Esophagus squamous epithelium (tissue), 5 donors: ENCODE measurements around the gene FRMPD4. TPM values are rescaled to one million over a fixed set of nuclear protein-coding genes. Genes with fewer than 3 reads are reported as not detected.
"Not testable (repeated sequence)": the region's sequence is repeated elsewhere in the genome, so short reads cannot be mapped to it uniquely, and the experiment has no call there.

ENCODE experiments used
- DNase-seq: peaks from one replicate; lab custom pipeline; 2025; lab: John Stamatoyannopoulos, UW
- H3K27ac ChIP-seq, 4 donors: fragments of 200-600 bp; sonication (generic); one replicate each; pipeline ENCODE4 v1.5.1; 2016 to 2019; ENCODE audit warnings: mild to moderate bottlenecking in 1 of 4
- H3K27me3 ChIP-seq, 4 donors: fragments of 200-600 bp; sonication (generic); 1 replicate in 3 of 4; 2 replicates in 1 of 4; pipeline versions ENCODE4 v1.5.1 to v1.6.0; 2017 to 2021; ENCODE audit warnings: antibody characterized with exemption in 1 of 4
- H3K36me3 ChIP-seq, 3 donors: fragments of 200-600 bp; sonication (generic); one replicate each; pipeline ENCODE4 v1.5.1; 2016 to 2019
- H3K4me1 ChIP-seq, 3 donors: fragments of 200-600 bp; sonication (generic); one replicate each; pipeline ENCODE4 v1.5.1; 2017 to 2019
- H3K4me3 ChIP-seq, 4 donors: fragments of 200-600 bp; sonication (generic); 1 replicate in 3 of 4; 2 replicates in 1 of 4; pipeline ENCODE4 v1.5.1; 2016 to 2019; ENCODE audit warnings: mild to moderate bottlenecking in 2 of 4, moderate library complexity in 1 of 4
- H3K9me3 ChIP-seq, 3 donors: fragments of 200-600 bp; sonication (generic); one replicate each; pipeline ENCODE4 v1.5.1; 2016 to 2019
- POLR2A ChIP-seq, 4 donors: fragments of 450-650 bp; IDR thresholded peaks; one replicate each; pipeline ENCODE4 v1.6.1; 2017; ENCODE audit warnings: antibody characterized with exemption in 4 of 4, mild to moderate bottlenecking in 4 of 4, moderate library complexity in 3 of 4
- WGBS, 2 donors: methylation state at CpG; one replicate each; pipeline ENCODE4 v1.1.5; 2018; 5-methylcytosine and 5-hydroxymethylcytosine counted together
- intact Hi-C: fragments of 100-400 bp; cut with DNase I; formaldehyde crosslinking; loops from one replicate; pipeline ENCODE4 v1.15.0; 2022
- total RNA-seq, 4 donors: library from RNA; depleted of rRNA; stranded (reverse); fragments of >200 nt; gene quantifications; one replicate each; pipeline ENCODE4 v1.1.0, GENCODE V29; 2016
- TF ChIP-seq, protein P1 (sequence below), 6 experiments: fragments of 450-650 bp in 4 of 6; fragments of 200-600 bp in 2 of 6; sonication (generic) in 2 of 6; IDR thresholded peaks; one replicate each; pipeline ENCODE4 v1.5.1; 2016 to 2019; ENCODE audit warnings: antibody characterized with exemption in 6 of 6, mild to moderate bottlenecking in 4 of 6, moderate library complexity in 4 of 6
- donor health status: DM: yes; HTN: yes; CAD: no.

FRMPD4 gene
- total RNA-seq, 4 donors from 2014 or later, result under 0.01 to 0.06 TPM; not detected in 2

DNA sequence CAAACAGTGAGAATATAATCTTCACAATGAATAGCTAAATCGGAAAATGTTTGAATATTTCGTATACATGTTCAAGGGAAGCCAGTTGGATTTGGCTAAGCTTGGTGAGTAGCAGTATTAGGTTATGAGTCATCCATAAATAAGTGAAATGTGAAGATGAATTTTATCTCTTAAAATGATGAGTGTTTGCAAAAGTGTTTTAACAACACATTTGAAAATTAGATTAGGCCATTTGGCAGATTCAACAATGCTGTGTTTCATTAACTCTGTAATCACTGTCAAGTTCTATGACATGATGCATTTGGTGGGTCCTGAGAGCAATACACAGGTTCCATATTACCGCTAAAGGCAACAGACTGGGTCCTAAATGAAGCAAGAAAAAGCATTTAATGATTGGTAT is 351.1 kb downstream of the FRMPD4 start:
- no peaks in the 10 kb centered on the region for H3K4me1 ChIP-seq
- no peak overlapping the region for H3K27ac ChIP-seq
- no peak overlapping the region for H3K4me3 ChIP-seq
- no peaks in the 10 kb centered on the region for H3K36me3 ChIP-seq
- DNase-seq, result no peak
- intact Hi-C loops, result no loop called here
- WGBS, 2 donors, result 79% methylated on average over 3 of the region's 3 CpGs
- TF ChIP-seq POLR2A (IDR thresholded peaks at IDR 0.05), result no peak
- TF ChIP-seq, protein P1, sequence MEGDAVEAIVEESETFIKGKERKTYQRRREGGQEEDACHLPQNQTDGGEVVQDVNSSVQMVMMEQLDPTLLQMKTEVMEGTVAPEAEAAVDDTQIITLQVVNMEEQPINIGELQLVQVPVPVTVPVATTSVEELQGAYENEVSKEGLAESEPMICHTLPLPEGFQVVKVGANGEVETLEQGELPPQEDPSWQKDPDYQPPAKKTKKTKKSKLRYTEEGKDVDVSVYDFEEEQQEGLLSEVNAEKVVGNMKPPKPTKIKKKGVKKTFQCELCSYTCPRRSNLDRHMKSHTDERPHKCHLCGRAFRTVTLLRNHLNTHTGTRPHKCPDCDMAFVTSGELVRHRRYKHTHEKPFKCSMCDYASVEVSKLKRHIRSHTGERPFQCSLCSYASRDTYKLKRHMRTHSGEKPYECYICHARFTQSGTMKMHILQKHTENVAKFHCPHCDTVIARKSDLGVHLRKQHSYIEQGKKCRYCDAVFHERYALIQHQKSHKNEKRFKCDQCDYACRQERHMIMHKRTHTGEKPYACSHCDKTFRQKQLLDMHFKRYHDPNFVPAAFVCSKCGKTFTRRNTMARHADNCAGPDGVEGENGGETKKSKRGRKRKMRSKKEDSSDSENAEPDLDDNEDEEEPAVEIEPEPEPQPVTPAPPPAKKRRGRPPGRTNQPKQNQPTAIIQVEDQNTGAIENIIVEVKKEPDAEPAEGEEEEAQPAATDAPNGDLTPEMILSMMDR (IDR thresholded peaks at IDR 0.05), result no peak
- H3K27me3 ChIP-seq, result no peaks in the 10 kb centered on the region
- no peaks in the 10 kb centered on the region for H3K9me3 ChIP-seq

DNA sequence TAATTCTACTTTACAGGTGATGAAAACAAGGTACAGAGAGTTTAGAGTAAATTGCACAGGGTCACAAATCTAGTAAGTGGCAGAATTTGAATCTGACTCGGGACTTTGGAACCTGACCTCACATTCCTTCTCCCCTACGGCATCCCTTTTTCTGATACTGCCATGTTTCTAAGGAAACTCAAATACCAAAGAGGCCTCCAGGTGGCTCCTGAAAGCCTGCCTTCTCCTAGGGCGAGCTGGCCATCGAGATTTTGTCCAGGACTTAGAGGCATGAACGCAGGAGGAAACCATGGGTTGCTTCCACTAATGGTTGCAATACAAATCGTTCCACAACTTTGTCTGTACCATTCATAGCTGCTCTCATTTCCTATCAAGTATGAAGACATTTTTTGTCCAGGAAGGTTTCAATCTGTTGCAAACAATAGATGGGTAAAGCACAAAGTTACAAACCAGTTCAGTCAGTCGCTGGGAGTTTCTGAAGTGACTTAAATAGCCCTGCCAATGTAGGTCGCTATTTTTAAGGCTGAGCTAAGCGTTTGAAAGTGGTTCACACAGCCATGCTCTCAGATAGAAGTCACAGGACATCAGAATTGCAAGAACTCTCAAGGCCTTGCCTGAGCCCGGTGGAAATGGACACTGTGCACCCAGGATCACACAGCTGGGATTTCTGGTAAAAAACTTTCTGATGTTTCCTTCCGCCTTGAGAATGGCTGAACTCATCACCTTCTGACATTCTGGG is 356.3 kb downstream of the FRMPD4 start:
- intact Hi-C loops, result no loop called here
- Histone ChIP-seq H3K27me3 (no peaks in the 10 kb centered on the region), H3K27ac (no peak overlapping the region), H3K4me3 (no peak overlapping the region), H3K9me3 (no peaks in the 10 kb centered on the region), H3K36me3 (no peaks in the 10 kb centered on the region), H3K4me1 (no peaks in the 10 kb centered on the region)
- 68 to 73% methylated on average over 7 to 10 of the region's 11 CpGs for WGBS, 2 donors
- DNase-seq, result no peak
- no peak for TF ChIP-seq POLR2A (IDR thresholded peaks at IDR 0.05)
- TF ChIP-seq, protein P1 (IDR thresholded peaks at IDR 0.05), result no peak

DNA sequence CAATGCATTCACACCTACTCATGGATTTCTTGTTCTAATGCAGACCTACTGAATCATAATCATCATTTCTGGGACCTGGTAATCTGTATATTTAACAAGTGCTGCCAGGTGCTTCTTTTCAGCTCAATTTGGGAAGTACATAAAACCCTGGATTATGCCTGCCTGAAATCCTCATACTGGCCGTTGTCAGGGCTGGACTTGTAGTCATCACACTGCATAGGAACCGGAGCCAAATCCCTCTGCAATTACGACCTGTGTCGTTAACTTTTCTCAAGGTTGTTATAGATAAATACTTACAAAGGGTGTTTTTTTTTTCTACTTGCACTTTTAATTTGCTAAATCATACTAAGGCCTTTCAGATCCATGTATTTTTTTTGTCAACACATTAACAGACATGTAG is 358.1 kb downstream of the FRMPD4 start:
- TF ChIP-seq, protein P1 (IDR thresholded peaks at IDR 0.05), result no peak
- TF ChIP-seq POLR2A (IDR thresholded peaks at IDR 0.05), result no peak
- H3K27ac ChIP-seq, result no peak overlapping the region
- WGBS, 2 donors, result 22 to 52% methylated on average over 3 to 4 of the region's 4 CpGs
- H3K4me1 ChIP-seq, result no peaks in the 10 kb centered on the region
- no peak for DNase-seq
- H3K4me3 ChIP-seq, result no peak overlapping the region
- intact Hi-C loops, result no loop called here
- H3K9me3 ChIP-seq, result no peaks in the 10 kb centered on the region
- H3K27me3 ChIP-seq, result no peaks in the 10 kb centered on the region
- H3K36me3 ChIP-seq, result no peaks in the 10 kb centered on the region

DNA sequence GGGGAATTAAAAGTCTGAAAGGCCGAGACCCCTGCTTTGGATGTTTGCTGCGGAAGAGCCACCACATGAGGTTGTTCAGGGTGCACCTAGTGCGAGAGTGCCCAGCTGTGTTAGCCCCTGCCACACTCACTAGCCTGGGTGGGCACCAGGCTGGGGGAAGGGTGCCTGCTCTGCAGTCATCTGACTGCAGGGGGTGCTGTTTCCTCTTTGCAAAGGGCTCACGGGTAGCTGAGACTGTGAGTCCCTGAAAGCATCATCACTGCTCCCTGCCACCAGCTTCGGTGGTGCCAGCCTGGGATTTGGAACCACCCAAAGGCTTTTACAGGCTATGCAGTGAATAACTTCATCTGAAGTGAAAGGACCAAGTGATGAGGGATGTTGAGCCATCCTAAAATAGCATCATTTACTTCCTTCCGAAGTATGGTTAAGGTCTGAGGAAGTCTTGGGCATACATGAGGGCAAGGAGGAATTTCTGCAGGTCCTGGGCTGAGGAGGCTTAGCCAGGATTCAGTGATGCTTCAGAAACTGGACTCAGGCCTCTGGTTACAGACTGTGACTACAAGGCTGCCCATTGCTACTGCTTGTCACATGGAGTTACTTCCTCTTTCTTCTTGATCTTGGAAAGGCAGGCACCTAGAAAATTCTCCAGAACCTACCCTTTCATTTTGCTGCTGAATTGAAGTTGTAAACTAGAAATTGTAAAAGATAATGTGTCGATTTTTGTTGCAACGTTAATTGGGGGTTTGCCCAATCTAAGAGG is 359.7 kb downstream of the FRMPD4 start:
- no peak overlapping the region for H3K27ac ChIP-seq
- H3K36me3 ChIP-seq, result no peaks in the 10 kb centered on the region
- H3K4me3 ChIP-seq, result no peak overlapping the region
- H3K27me3 ChIP-seq, result no peaks in the 10 kb centered on the region
- DNase-seq, result no peak
- TF ChIP-seq, protein P1 (IDR thresholded peaks at IDR 0.05), result peak in 1 of 6 experiments; percentile 37
- TF ChIP-seq POLR2A (IDR thresholded peaks at IDR 0.05), result no peak
- H3K4me1 ChIP-seq, result no peaks in the 10 kb centered on the region
- no peaks in the 10 kb centered on the region for H3K9me3 ChIP-seq
- intact Hi-C loops, result no loop called here
- WGBS, 2 donors, result 69% methylated on average over 8 of the region's 8 CpGs; no CpG with 5 or more reads in 1 of the 2 donors

DNA sequence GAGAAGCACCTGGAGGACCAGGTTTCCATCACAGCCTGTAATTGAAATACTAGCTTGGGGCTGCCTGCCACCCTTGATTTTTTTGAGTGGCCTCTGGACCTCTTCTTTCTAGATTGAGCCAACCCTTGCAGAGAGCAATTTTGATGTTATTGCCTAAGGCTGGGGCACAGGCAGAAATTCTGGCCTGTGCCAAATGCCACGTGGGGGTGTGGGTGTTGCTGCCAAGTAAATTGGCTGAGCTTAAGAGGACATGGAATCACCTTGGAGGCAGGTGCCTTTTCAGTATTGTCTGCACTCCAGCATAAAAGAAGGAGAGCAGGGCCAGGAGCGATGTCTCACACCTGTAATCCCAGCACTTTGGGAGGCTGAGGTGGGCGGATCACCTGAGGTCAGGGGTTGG is 366.9 kb downstream of the FRMPD4 start:
- no peak for DNase-seq
- no peak overlapping the region for H3K4me3 ChIP-seq
- 40% methylated on average over 1 of the region's 3 CpGs; no CpG with 5 or more reads in 1 of the 2 donors for WGBS, 2 donors
- TF ChIP-seq, protein P1 (IDR thresholded peaks at IDR 0.05), result no peak
- TF ChIP-seq POLR2A (IDR thresholded peaks at IDR 0.05), result no peak
- H3K4me1 ChIP-seq, result no peaks in the 10 kb centered on the region
- H3K9me3 ChIP-seq, result no peaks in the 10 kb centered on the region
- intact Hi-C loops, result no loop called here
- H3K27ac ChIP-seq, result no peak overlapping the region
- no peaks in the 10 kb centered on the region for H3K36me3 ChIP-seq
- no peaks in the 10 kb centered on the region for H3K27me3 ChIP-seq

DNA sequence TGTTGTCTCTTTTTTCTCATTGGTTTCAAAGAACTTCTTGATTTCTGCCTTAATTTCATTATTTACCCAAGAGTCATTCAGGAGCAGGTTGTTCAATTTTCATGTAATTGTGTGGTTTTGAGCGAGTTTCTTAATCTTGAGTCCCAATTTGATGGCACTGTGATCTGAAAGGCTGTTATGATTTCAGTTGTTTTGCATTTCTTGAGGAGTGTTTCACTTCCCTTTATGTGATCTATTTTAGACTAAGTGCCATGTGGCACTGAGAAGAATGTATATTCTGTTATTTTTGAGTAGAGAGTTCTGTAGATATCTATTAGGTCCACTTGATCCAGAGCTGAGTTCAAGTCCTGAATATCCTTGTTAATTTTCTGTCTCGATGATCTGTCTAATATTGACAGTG is 377.1 kb downstream of the FRMPD4 start:
- H3K27ac ChIP-seq, H3K4me3 ChIP-seq, intact Hi-C loops, H3K4me1 ChIP-seq, H3K36me3 ChIP-seq, H3K27me3 ChIP-seq, H3K9me3 ChIP-seq, DNase-seq: not testable (repeated sequence)
- 65 to 82% methylated on average over 2 of the region's 2 CpGs for WGBS, 2 donors
